AG09319 (cell line): ENCODE results near the gene SGSM1.

Experiments
- DNase-seq: peaks from one replicate; pipeline ENCODE4 v3.0.0-alpha.2; 2010; ENCODE audit warnings: low read depth; ENCODE audit errors: extremely low read depth
- TF ChIP-seq, protein P1 (sequence below): IDR thresholded peaks from 2 replicates; pipeline ENCODE4 v1.5.1; 2011; ENCODE audit warnings: low read depth, mild to moderate bottlenecking, inconsistent platforms, low read length, moderate library complexity

SGSM1 gene, protein sequence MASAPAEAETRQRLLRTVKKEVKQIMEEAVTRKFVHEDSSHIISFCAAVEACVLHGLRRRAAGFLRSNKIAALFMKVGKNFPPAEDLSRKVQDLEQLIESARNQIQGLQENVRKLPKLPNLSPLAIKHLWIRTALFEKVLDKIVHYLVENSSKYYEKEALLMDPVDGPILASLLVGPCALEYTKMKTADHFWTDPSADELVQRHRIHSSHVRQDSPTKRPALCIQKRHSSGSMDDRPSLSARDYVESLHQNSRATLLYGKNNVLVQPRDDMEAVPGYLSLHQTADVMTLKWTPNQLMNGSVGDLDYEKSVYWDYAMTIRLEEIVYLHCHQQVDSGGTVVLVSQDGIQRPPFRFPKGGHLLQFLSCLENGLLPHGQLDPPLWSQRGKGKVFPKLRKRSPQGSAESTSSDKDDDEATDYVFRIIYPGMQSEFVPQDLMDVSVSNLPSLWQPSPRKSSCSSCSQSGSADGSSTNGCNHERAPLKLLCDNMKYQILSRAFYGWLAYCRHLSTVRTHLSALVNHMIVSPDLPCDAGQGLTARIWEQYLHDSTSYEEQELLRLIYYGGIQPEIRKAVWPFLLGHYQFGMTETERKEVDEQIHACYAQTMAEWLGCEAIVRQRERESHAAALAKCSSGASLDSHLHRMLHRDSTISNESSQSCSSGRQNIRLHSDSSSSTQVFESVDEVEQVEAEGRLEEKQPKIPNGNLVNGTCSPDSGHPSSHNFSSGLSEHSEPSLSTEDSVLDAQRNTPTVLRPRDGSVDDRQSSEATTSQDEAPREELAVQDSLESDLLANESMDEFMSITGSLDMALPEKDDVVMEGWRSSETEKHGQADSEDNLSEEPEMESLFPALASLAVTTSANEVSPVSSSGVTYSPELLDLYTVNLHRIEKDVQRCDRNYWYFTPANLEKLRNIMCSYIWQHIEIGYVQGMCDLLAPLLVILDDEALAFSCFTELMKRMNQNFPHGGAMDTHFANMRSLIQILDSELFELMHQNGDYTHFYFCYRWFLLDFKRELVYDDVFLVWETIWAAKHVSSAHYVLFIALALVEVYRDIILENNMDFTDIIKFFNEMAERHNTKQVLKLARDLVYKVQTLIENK

DNA sequence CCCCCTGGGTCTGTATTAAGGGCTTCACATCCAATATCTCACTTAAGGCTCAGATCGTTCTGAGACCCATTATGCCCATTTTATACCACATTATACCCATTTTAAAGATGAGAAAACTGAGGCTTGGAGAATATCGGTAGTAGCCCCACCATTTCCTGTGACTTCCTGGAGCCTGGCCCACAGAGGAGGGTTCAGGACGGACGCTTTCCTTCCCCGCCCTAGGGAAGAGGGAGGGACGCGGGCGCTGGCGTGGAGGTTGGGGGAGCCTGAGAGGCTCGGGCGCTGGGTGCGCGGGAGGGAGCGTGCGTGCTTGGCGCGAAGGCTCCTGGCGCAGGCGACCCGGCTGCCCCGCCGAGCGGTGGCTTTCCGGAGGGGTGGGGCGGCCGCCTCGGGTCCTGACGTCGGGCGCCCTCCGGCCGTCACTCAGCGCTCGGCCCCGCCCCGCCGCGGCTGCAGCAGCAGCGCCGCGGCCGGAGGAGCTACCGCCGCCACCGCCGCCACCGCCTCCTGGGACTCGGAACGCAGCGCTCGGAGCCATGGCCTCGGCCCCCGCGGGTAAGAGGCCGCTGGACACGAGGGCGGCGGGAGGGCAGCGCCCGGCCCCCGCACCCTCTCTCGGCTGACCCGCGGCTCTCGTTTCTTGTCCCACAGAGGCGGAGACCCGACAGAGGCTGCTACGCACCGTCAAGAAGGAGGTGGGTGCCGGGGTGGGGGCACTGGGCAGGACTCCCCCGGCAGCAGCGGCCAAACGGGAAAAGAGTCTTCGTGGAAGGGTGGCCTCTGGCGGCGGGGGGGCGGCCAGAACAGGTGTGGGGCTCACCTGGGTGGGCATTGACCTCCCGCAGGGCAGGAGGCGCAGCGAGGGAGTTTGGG is at the start of gene SGSM1:
Gene SGSM1 (plus strand): TSS at position 422 of the 873 bp plus-strand sequence. CDS start 115 bp downstream, at position 537.
- DNase-seq = no peak
- TF ChIP-seq, protein P1, sequence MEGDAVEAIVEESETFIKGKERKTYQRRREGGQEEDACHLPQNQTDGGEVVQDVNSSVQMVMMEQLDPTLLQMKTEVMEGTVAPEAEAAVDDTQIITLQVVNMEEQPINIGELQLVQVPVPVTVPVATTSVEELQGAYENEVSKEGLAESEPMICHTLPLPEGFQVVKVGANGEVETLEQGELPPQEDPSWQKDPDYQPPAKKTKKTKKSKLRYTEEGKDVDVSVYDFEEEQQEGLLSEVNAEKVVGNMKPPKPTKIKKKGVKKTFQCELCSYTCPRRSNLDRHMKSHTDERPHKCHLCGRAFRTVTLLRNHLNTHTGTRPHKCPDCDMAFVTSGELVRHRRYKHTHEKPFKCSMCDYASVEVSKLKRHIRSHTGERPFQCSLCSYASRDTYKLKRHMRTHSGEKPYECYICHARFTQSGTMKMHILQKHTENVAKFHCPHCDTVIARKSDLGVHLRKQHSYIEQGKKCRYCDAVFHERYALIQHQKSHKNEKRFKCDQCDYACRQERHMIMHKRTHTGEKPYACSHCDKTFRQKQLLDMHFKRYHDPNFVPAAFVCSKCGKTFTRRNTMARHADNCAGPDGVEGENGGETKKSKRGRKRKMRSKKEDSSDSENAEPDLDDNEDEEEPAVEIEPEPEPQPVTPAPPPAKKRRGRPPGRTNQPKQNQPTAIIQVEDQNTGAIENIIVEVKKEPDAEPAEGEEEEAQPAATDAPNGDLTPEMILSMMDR = no peak

DNA sequence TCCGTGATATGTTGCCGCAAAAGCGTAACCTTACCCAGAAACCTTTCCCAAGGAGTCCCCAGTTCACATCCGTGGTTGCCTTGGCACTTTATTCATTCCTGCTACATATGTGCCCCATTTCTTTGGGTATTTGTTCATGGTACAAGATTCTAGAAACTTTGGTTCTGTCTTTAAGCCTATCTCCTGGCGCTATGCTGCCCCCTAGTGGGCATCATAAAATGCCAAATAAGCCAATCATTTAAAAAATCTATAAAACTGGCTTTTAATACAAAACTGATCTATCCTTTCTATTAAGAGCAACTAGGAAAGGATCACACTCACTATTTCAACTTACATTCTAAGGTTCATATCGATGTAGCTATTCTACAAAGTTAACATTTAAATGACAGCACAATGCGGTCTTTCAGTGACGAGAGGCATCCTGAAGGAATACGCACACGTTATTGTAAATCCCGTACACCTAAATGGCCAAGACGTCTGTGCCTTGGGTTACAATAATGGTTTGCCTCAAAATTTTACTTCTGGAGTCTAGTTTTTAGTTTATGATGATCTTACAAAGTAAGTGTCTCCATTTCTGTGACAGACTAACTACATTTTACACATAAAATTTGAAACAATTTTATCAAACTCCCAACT is 47.7 kb upstream of the SGSM1 start:
- TF ChIP-seq, protein P1 = peak; percentile 82
- peak; percentile 19 for DNase-seq

DNA sequence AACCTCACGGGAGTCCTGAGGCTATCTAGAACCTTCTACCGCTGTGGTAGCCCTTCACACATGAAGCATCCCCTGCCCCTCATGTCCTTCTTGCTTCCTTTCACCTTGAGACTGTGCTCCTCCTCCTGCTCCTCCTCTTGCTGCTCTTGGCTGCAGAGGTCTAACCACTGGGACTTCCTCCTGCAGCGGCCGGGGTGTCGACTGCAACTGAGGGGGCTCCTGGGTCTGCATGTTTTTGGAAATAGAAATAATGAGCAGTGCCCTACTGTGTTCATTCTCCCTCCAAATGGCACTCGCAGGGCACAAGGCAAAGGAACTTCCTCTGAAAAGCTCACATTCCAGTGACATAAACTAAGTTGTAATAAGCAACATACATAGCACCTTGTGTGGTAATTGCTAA is 46.2 kb upstream of the SGSM1 start:
- TF ChIP-seq, protein P1 = no peak
- DNase-seq = no peak

DNA sequence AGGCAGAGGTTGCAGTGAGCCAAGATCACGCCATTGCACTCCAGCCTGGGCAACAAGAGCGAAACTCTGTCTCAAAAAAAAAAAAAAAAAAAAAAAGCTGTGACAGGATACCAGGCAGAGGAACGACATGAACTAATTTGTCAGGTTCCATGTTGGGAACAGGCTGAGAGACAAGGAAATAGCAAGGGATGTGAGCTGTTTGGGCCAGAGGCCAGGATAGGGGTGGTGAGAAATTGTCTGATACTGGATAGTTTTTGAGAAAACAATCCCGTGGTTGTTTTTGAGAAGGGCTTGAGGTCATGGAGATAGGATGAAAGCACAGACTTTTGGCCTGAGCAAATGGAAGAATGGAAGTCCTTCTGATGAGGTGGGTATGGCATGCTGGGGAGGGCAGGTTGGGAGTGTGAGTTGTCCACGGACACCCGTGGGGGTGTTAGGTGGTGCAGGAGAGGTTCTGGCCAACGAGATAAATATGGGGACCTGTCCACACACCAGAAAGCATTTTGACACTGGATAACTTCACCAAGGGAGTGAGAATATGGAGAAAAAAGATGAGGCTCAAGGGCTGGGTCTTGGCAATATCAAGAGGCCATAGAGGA is 45.2 kb upstream of the SGSM1 start:
- no peak for DNase-seq
- TF ChIP-seq, protein P1 = no peak

DNA sequence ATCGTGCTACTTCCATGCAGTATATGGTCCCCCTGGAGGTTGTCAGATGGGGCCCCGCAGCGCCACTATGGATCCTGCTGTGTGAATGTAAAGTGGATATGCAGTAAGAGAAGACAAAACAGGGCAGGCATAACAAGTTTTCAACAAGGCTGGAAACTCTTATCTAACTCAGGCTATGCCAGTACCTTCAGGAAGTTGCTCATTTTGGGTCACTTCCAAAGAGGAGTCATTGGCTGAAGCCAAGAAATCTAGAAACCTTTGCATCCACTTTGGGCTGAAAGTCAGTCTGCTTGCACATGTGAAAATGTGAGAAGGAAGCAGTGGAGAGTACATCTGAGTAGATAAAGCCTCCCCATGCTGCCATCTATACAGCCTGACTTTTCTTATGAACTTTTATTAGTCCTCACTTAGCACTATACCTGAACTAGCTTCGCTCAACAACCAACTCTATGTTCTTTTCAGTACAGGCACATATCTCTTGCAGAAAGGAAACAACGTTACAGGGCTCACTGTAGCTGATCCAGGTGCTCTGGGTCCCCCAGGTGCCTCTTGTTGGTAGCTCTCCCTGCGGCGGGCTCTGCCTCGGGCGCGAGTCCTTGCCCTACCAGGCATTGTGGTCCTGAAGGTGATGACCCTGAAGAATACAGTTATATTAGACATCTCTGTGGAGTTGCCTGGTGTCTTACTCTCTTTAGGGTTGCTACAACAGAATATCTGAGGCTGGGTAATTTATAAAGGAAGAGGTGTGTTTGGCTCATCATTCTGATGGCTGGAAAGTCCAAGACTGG is 43.9 kb upstream of the SGSM1 start:
- TF ChIP-seq, protein P1 = no peak
- no peak for DNase-seq
